HepG2 (cell line): Measurements from ENCODE around the gene LYSMD1. TPM values are rescaled to one million over a fixed set of nuclear protein-coding genes. Genes with fewer than 3 reads are reported as not detected.

Experiments
- ATM ChIP-seq: fragments of 450-650 bp; IDR thresholded peaks from 2 replicates; pipeline ENCODE4 v1.7.1; 2017; ENCODE audit warnings: mild to moderate bottlenecking, borderline replicate concordance
- GATAD2A ChIP-seq: IDR thresholded peaks from 2 replicates; pipeline ENCODE4 v1.6.1; 2016
- KDM4B ChIP-seq: sonication (generic); formaldehyde crosslinking; IDR thresholded peaks from 2 replicates; pipeline ENCODE4 v1.4.0; 2020; ENCODE audit warnings: missing genetic modification reagents
- KMT2B ChIP-seq: IDR thresholded peaks from 2 replicates; pipeline ENCODE4 v1.6.1; 2016; ENCODE audit warnings: missing genetic modification reagents, missing compliant biosample characterization
- NRL ChIP-seq: sonication (generic); formaldehyde crosslinking; IDR thresholded peaks from 2 replicates; pipeline ENCODE4 v1.5.0; 2020; ENCODE audit warnings: missing genetic modification reagents, mild to moderate bottlenecking, moderate library complexity, borderline replicate concordance
- RXRA ChIP-seq: sonication (generic); formaldehyde crosslinking; IDR thresholded peaks from 2 replicates; pipeline ENCODE4 v1.5.1; 2020; ENCODE audit warnings: missing genetic modification reagents
- SP2 ChIP-seq: sonication (generic); formaldehyde crosslinking; IDR thresholded peaks from 2 replicates; pipeline ENCODE4 v1.5.1; 2020; ENCODE audit warnings: mild to moderate bottlenecking, missing genetic modification reagents
- TBX3 ChIP-seq: fragments of 450-650 bp; IDR thresholded peaks from 2 replicates; pipeline ENCODE4 v1.6.1; 2017; ENCODE audit warnings: antibody characterized with exemption, mild to moderate bottlenecking, inconsistent platforms, borderline replicate concordance
- TRIM24 ChIP-seq: sonication (generic); formaldehyde crosslinking; IDR thresholded peaks from 2 replicates; pipeline ENCODE4 v1.8.0; 2022; ENCODE audit warnings: mild to moderate bottlenecking, missing genetic modification reagents
- ZNF570 ChIP-seq: sonication (generic); formaldehyde crosslinking; IDR thresholded peaks from 2 replicates; pipeline ENCODE4 v1.4.0; 2020; ENCODE audit warnings: mild to moderate bottlenecking, missing genetic modification reagents, borderline replicate concordance
- ZNF598 ChIP-seq: sonication (generic); formaldehyde crosslinking; IDR thresholded peaks from 2 replicates; pipeline ENCODE4 v1.5.1; 2020; ENCODE audit warnings: mild to moderate bottlenecking, missing genetic modification reagents, borderline replicate concordance
- polyA plus RNA-seq, 8 experiments: library from polyadenylated mRNA; depleted of rRNA in 3 of 8; stranded (reverse) in 7 of 8; unstranded in 1 of 8; fragments of >200 nt; fragmentation: Illumina TruSeq in 4 of 8; extraction: Trizol in 4 of 8; gene quantifications; 2 replicates each; pipeline versions ENCODE4 v1.2.1 to v1.2.3, GENCODE V29; 2011 to 2016; ENCODE audit warnings: low read depth in 4 of 8, missing spikeins in 1 of 8, mixed read lengths in 1 of 8; ENCODE audit not compliant: insufficient read depth in 1 of 8
- total RNA-seq, 5 experiments: library from RNA; depleted of rRNA; stranded (reverse); fragments of >200 nt; fragmentation: Illumina TruSeq; extraction: Trizol; gene quantifications; 2 replicates each; pipeline ENCODE4 v1.2.3, GENCODE V29; 2016; ENCODE audit warnings: low read depth in 1 of 5
- TF ChIP-seq, protein P1 (sequence below): IDR thresholded peaks from 2 replicates; pipeline ENCODE4 v1.6.1; 2012; ENCODE audit warnings: low read length, improper control_type of control experiment
- TF ChIP-seq, protein P2 (sequence below): sonication (generic); formaldehyde crosslinking; IDR thresholded peaks from 2 replicates; pipeline ENCODE4 v1.4.0; 2020; ENCODE audit warnings: missing genetic modification reagents
- TF ChIP-seq, protein P3 (sequence below): sonication (generic); formaldehyde crosslinking; IDR thresholded peaks from 2 replicates; pipeline ENCODE4 v1.5.1; 2020; ENCODE audit warnings: missing genetic modification reagents, mild to moderate bottlenecking, borderline replicate concordance
- TF ChIP-seq, protein P4 (sequence below): sonication (generic); formaldehyde crosslinking; conservative IDR thresholded peaks from 2 replicates; pipeline ENCODE4 v1.4.0; 2020; ENCODE audit warnings: missing genetic modification reagents
- TF ChIP-seq, protein P5 (sequence below): sonication (generic); formaldehyde crosslinking; IDR thresholded peaks from 2 replicates; pipeline ENCODE4 v1.4.0; 2020; ENCODE audit warnings: missing genetic modification reagents, borderline replicate concordance

LYSMD1 gene
- total and polyA plus RNA-seq, 2 of the 13 experiments (the other 11 are each of a cell fraction or from before 2014, with no cell fraction given): 3.8 to 4.8 TPM

DNA sequence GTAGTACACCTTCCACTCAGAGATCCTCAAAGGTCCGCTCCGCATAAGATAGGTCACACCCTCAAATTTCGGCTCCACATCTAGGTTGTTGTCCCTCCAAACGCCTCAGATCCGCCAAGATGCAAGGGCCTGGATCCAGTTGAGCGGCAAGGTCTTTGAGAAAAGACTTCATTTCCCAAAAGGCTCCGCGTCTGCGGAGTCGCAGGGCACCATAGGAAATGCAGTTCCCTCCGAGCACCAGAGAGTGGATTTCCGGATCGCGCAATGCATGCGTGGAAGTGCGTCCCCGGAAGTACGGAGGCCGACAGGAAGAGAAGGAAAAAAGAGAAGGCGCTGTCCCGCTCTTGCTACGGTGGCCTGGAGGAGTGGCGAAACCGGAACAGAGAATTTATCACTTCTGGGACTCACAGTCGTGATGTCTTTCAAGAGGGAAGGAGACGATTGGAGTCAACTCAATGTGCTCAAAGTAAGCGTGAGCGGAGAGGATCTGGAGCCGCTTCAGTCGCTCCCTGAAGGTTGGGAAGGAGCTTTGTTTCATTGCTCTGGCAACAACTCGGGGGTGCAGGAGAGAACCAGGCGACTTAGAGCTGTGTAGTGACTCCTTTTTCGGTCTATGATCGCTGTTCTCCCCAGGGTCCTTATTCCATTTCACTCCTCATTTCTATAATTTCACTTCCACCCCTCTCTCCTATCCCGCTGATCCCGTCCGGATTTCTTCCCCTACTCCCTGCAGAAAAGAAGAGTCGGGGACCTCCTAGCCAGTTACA is at the start of gene LYSMD1, which contains the start of gene SCNM1 (continued):
- peak; percentile 69 for TF ChIP-seq GATAD2A (CRISPR knock-in tag)
- 0 out of 2 replicates have a peak, but pooled peaks have one; percentile 42 for TF ChIP-seq RXRA
- TF ChIP-seq, protein P1, sequence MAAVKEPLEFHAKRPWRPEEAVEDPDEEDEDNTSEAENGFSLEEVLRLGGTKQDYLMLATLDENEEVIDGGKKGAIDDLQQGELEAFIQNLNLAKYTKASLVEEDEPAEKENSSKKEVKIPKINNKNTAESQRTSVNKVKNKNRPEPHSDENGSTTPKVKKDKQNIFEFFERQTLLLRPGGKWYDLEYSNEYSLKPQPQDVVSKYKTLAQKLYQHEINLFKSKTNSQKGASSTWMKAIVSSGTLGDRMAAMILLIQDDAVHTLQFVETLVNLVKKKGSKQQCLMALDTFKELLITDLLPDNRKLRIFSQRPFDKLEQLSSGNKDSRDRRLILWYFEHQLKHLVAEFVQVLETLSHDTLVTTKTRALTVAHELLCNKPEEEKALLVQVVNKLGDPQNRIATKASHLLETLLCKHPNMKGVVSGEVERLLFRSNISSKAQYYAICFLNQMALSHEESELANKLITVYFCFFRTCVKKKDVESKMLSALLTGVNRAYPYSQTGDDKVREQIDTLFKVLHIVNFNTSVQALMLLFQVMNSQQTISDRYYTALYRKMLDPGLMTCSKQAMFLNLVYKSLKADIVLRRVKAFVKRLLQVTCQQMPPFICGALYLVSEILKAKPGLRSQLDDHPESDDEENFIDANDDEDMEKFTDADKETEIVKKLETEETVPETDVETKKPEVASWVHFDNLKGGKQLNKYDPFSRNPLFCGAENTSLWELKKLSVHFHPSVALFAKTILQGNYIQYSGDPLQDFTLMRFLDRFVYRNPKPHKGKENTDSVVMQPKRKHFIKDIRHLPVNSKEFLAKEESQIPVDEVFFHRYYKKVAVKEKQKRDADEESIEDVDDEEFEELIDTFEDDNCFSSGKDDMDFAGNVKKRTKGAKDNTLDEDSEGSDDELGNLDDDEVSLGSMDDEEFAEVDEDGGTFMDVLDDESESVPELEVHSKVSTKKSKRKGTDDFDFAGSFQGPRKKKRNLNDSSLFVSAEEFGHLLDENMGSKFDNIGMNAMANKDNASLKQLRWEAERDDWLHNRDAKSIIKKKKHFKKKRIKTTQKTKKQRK: no peak
- TF ChIP-seq, protein P2, sequence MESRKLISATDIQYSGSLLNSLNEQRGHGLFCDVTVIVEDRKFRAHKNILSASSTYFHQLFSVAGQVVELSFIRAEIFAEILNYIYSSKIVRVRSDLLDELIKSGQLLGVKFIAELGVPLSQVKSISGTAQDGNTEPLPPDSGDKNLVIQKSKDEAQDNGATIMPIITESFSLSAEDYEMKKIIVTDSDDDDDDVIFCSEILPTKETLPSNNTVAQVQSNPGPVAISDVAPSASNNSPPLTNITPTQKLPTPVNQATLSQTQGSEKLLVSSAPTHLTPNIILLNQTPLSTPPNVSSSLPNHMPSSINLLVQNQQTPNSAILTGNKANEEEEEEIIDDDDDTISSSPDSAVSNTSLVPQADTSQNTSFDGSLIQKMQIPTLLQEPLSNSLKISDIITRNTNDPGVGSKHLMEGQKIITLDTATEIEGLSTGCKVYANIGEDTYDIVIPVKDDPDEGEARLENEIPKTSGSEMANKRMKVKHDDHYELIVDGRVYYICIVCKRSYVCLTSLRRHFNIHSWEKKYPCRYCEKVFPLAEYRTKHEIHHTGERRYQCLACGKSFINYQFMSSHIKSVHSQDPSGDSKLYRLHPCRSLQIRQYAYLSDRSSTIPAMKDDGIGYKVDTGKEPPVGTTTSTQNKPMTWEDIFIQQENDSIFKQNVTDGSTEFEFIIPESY (CRISPR knock-in tag): peak; percentile 55
- peak; percentile 95 for TF ChIP-seq KMT2B (CRISPR knock-in tag)
- TF ChIP-seq TBX3: 0 out of 2 replicates have a peak, but pooled peaks have one; percentile 16
- no peak for TF ChIP-seq TRIM24 (CRISPR knock-in tag)
- TF ChIP-seq, protein P3, sequence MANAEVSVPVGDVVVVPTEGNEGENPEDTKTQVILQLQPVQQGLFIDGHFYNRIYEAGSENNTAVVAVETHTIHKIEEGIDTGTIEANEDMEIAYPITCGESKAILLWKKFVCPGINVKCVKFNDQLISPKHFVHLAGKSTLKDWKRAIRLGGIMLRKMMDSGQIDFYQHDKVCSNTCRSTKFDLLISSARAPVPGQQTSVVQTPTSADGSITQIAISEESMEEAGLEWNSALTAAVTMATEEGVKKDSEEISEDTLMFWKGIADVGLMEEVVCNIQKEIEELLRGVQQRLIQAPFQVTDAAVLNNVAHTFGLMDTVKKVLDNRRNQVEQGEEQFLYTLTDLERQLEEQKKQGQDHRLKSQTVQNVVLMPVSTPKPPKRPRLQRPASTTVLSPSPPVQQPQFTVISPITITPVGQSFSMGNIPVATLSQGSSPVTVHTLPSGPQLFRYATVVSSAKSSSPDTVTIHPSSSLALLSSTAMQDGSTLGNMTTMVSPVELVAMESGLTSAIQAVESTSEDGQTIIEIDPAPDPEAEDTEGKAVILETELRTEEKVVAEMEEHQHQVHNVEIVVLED (CRISPR knock-in tag): peak; percentile 95
- 0 out of 2 replicates have a peak, but pooled peaks have one; percentile 16 for TF ChIP-seq SP2 (CRISPR knock-in tag)
- TF ChIP-seq, protein P4, sequence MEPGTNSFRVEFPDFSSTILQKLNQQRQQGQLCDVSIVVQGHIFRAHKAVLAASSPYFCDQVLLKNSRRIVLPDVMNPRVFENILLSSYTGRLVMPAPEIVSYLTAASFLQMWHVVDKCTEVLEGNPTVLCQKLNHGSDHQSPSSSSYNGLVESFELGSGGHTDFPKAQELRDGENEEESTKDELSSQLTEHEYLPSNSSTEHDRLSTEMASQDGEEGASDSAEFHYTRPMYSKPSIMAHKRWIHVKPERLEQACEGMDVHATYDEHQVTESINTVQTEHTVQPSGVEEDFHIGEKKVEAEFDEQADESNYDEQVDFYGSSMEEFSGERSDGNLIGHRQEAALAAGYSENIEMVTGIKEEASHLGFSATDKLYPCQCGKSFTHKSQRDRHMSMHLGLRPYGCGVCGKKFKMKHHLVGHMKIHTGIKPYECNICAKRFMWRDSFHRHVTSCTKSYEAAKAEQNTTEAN (CRISPR knock-in tag): no peak
- TF ChIP-seq ZNF598 (CRISPR knock-in tag): no peak
- peak; percentile 70; the same call in 1 of the 2 replicates for TF ChIP-seq KDM4B (CRISPR knock-in tag)
- peak; percentile 89 for TF ChIP-seq NRL (CRISPR knock-in tag)
- no peak for TF ChIP-seq ZNF570 (CRISPR knock-in tag)
- TF ChIP-seq ATM: no peak
- TF ChIP-seq, protein P5, sequence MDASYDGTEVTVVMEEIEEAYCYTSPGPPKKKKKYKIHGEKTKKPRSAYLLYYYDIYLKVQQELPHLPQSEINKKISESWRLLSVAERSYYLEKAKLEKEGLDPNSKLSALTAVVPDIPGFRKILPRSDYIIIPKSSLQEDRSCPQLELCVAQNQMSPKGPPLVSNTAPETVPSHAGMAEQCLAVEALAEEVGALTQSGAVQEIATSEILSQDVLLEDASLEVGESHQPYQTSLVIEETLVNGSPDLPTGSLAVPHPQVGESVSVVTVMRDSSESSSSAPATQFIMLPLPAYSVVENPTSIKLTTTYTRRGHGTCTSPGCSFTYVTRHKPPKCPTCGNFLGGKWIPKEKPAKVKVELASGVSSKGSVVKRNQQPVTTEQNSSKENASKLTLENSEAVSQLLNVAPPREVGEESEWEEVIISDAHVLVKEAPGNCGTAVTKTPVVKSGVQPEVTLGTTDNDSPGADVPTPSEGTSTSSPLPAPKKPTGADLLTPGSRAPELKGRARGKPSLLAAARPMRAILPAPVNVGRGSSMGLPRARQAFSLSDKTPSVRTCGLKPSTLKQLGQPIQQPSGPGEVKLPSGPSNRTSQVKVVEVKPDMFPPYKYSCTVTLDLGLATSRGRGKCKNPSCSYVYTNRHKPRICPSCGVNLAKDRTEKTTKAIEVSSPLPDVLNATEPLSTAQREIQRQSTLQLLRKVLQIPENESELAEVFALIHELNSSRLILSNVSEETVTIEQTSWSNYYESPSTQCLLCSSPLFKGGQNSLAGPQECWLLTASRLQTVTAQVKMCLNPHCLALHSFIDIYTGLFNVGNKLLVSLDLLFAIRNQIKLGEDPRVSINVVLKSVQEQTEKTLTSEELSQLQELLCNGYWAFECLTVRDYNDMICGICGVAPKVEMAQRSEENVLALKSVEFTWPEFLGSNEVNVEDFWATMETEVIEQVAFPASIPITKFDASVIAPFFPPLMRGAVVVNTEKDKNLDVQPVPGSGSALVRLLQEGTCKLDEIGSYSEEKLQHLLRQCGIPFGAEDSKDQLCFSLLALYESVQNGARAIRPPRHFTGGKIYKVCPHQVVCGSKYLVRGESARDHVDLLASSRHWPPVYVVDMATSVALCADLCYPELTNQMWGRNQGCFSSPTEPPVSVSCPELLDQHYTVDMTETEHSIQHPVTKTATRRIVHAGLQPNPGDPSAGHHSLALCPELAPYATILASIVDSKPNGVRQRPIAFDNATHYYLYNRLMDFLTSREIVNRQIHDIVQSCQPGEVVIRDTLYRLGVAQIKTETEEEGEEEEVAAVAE (CRISPR knock-in tag): peak; percentile 97
